HG02759 (cell line): ENCODE measurements around the gene ZDHHC8.

ENCODE experiments used
- ATAC-seq: cut with Tn5 transposase; IDR thresholded peaks from one replicate; pipeline ENCODE4 v1.9.1; 2021; ENCODE audit warnings: mild to moderate bottlenecking, moderate library complexity; ENCODE audit not compliant: unreplicated experiment

The ZDHHC8 gene

DNA sequence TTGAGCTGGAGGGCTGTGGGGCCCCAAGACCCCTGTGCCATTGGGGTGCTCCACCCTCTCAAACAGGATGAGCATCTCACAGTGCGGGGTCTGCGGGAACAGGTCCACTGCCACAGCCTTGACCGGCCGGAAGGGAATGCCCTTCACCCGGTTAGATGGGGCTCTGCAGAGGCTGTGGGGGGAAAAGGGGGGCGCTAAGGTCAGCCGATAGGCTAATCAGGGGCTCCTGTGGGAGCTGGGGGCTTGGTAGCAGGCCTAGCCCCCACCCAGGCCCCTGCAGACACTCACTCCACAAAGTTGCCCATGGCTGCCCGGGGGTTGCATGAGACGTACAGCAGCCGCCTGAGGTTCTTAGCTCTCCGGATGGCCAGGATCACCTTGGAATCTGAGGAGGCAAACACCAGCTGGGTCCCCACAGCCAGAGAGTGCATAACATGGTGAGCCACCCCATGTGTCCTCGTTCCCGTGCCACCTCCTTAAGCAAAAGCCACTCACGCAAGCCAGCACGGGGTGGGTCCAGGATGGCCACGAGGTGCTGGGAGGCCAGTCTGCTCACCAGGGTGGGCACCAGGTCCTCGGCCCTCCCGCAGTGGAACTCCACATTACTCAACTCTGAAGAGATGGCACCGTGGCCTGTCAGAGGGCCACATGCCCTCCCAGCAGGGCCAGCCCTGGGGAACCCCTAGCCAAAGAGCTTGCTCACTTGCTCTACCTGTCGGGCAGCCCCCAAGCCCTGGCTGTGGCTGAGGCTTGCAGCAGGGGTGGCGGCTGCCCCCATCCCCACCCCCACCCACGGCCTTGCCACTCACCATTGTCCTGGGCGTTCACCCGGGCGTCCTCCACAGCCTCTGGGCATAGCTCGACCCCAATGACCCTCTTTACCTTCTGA lies 18.7 kb upstream of the ZDHHC8 start:
- ATAC-seq, result no peak

DNA sequence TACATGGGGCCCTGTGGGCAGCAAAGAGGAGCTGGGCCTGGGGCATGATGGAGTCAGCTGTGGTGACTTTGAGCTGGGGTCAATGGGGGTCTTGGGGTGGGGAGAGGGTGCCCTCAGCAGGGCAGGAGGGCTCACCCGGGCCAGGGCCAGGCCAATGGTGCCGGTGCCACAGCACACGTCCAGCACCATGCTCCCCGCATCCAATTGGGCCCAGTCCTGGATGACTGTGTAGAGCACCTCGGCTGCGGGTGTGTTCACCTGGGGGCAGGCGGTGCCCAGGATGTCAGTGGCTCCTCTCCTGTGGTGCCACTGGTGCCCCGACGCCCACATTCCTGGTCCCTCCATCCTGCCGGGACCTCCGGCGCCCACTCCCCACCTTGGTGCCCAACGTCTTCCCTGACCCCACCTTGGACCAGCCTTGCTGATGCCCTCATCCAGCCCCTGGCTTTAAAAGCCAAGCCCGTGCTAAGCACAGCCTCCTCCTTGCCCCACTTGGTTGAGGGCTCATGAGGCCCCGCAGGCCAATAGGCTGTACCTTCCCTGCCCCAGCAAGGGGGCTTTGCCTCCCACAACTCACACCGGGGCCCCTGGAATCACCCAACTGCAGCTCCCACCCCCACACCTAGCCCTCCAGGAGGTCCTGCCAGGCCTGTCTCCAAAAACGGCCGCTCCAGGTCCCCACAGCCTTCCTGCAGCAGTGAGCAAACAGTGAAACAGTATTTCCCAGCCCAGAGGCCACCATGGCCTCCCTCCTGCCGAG lies 17.9 kb upstream of the ZDHHC8 start:
- ATAC-seq, result no peak

DNA sequence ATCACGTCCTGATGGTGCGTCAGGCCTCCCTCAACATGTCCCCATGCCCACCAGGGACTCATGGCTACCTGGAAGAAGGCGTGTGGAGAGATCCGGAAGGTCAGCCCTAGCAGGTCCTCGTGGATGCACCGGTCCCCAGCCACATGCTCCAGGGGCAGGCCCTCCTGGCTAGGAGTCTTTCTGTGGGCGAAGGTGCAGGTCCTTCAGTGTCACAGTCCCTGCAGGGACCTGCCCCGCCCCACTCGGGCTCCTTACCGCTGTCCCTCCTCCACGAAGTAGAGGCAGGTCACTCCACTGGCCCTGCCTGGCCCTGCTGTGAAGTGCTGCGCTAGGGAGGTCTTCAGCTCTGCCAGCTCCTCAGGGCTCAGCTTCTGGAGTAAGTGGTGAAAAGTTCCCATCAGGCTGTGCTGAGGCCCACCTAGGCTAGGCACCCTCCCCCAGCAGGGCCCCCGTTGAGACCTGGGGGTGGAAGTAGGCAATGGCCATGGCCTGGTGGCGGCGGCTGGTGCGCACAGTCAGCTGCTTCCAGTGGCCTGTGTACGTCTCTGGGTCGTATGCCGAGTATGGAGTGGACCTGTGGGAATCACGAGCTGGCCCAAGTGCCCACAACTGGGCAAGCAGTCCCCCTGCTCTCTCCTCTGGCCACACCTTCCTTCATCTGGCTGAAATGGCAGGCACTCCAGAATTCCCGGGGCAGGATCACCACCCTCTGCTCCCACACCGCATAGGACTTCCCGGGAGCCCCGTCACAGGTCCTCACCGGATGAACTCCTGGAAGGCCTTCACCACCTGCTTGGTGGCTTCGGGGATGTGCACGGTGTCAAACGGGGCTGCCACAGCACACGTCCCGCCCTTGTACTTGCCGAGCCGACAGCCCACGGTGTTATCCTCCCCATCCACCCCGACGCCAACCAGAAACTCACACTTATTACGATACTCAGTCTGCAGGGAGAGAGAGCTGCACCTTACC lies 16.8 kb upstream of the ZDHHC8 start:
- no peak for ATAC-seq

DNA sequence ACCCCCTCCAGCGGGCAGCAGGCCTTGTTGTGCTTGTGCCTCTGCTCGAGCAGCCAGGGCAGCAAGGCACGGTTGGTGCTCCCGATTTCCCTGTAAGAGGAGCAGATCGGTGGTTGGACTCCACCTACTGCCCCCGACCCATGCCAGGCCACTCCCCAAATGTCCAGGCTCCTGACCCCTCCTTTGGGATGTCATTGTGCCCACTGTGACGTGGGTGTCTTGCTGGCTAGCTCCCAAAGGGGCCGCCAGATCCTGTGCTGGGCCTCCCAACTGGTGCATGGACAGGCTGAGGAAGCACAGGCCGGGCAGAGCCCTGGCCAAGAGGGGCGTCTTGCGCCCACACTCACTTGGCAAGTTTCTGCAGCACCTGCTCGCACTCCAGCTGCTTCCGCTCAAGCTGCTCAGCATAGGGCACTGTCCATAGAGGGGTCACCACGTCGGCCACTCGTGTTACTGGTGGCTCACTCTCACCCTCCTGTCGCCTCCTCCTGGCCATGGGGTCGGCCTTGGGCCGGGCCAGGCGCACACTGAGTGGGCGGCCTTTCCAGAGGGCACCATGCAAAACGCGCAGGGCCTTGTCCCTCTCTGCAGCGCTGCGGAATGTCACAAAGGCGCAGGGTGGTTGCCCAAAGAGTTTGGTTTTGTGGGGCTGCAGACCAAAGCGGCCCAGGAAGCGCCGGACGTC lies 15.8 kb upstream of the ZDHHC8 start, which contains the start of gene RANBP1:
Gene RANBP1, plus strand, starts transcription at position 414 of the 685 bp plus-strand sequence. Its CDS starts 81 bp downstream, at position 495.
- no peak for ATAC-seq

DNA sequence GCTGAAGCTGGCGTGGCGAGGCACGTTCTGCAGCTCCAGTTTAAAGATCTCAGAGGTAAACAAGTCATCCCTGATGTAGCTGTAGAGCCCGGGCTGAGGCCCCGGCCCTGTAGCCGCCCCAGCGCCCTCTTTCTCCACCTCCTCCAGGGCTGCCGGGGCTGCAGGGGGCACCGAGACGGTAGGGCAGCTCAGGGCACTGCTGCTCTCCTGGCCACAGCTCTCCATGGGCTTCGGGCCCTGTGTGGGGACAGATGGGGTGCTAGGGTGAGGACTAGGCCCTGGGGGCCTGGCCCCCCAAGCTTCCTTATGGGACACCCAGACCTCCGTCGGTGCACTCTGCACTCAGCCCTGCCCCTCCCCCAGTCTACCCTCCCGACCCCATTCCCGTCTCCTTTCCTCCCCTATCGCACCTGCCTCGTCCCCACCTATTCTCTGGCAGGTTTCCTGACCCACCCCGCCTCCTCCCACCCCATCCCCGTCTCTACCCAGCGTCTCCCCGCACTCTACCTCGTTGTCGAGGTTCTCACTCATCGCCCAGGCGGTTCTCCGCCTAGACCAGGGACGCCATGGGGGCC lies 15.1 kb upstream of the ZDHHC8 start:
- ATAC-seq, result no peak

DNA sequence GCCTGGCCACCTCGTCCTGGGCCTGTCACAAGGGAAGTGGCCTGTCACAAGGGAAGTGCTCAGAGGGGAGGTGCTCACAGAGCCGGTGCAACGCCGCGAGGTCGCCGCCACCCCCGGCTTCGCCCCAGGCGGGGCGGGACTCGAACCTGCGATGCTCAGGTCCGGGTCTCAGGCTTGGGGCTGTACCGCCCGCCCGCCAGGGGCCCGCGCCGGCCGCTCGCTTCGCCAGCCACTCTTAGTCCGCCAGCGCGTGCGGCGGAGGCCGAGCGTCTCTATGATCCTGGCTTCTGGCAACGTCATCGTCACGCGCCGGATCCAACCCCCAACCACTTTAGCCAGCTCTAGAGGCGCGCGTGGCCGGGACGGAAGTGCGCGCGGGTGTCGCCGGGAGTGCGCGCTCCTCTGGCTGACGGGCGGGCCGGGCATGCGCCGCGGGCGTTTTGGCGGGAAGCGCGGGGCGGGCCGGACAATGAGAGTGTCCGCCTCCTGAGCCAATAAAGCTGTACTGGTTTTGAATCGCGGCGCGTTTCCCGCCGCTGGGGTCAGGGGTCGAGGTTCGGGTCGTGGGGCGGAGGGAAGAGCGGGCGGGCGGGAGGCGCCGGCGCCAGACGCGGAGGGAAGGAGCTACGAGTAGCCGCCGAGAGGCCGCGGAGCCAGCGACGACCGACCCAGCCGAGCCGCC lies 14.5 kb upstream of the ZDHHC8 start, which contains the start of gene TRMT2A:
Gene TRMT2A, minus strand, starts transcription at position 276 of the 682 bp plus-strand sequence. CDS start 320 bp downstream, outside the sequence.
- ATAC-seq, result peak; percentile 80

DNA sequence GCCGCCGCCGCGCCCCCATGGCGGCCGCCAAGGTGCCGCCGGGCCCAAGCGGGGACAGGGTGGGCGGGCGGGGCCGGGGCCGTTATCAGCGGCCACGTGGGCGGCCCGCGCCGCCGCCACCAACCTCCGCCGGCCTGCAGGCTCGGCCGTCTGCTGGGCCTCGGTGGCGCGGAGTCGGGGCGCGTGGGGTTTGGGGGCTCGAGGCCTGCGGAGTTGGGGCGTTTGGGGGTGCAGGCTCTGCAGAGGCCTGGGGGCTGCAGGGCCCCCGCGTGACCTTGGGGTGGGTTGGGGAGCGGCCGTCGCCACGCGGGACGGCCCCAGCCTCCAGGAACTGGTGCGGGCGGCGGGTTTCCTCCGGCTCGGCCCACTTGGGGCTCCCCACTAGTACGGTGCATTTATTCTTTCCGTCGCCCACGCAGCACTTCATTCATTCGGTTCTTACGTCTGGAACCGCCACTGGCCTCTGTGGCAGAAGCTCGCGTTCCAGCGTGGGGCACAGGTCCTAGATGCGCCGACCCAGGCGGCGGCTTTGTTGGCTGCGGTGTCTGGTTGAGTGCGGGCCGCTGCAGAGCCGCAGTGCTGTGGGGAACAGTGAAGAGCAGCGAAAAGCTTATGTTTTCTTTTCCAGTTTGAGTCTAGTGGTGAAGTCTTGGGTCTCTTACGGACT lies 13.8 kb upstream of the ZDHHC8 start:
- ATAC-seq, result peak; percentile 26

DNA sequence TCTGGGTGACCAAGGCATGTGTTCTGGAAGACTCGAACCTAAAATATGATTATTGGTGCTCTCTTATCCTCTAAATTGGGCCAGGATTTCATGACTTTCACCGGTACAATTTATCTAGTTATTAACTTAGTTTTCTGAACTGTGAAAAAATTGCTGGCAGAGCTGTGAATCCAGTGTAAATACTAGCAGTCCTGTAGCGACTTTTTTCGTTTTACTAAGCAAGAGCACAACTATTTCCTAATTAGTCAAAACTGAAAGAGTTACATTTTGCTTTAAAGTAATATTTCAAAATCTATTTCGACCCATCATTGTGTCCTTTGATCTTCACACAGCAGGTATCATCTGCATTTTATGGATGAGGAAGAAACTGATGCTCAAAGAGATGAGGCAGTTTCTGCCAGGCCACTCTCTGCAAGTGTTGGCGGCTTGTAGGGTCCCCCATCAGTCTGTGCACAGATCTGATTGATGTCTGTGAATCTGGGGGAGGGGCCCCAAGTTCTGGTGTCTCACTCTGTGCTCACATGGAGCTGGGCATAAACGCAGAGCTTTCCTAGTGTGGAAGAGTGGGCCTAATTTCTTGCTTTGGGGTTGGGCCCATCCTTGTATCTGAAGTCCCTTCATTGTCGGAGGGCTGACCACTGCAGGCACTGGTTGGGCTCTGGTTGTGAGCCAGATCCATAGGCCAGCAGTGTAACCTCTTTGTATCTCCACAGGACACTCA lies 13.1 kb upstream of the ZDHHC8 start:
- no peak for ATAC-seq

DNA sequence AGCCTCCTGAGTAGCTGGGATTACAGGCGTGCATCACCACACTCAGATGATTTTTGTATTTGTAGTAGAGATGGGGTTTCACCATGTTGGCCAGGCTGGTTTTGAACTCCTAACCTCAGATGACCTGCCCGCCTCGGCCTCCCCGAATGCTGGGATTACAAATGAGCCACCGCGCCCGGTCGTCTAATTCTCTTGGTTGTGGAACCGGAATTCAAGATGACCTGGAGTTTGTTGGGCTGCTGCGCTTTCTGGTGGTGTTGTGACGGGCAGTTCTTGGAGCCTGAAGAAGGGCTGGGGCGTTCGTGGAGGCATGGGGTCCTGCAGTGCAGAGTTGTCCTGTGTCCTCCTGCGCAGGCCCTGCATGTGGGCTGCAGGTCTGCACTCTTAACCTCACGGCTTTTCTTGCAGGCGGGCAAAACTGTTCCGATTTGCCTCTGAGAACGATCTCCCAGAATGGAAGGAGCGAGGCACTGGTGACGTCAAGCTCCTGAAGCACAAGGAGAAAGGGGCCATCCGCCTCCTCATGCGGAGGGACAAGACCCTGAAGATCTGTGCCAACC lies 9.7 kb upstream of the ZDHHC8 start:
- ATAC-seq, result no peak

DNA sequence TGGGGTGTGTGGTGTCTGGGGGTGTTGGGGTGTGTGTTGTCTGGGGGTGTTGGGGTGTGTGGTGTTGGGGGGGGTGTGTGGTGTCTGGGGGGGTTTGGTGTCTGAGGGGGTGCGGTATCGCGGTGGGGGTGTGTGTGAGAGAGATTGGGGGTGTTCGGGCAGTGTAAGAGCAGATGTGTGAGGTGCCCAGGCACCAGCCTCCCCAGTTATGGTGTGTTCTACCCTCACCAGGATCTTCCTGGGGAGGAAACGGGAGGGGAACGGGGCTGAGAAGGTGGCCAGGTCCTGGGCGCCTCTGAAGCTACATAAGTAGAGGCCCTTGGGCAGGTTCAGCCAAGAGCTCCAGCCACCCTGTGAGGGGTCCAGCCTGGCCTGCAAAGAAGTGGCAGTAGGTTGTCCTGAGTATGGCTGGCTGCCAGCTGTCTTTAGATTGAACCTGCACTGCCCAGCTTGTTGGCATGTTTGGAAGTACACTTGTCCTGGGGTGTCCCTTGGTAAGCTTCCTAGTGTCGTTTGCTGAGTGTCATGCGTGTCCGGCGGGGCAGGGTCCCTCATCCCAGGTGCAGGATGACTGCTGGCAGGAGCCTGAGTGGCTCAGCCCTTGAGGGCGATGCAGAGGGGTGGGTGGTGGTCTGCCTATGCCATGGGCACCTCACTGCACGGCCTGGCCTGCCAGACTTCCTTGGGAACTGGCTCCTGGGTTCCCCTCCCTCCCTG lies 8.1 kb upstream of the ZDHHC8 start:
- ATAC-seq, result no peak

DNA sequence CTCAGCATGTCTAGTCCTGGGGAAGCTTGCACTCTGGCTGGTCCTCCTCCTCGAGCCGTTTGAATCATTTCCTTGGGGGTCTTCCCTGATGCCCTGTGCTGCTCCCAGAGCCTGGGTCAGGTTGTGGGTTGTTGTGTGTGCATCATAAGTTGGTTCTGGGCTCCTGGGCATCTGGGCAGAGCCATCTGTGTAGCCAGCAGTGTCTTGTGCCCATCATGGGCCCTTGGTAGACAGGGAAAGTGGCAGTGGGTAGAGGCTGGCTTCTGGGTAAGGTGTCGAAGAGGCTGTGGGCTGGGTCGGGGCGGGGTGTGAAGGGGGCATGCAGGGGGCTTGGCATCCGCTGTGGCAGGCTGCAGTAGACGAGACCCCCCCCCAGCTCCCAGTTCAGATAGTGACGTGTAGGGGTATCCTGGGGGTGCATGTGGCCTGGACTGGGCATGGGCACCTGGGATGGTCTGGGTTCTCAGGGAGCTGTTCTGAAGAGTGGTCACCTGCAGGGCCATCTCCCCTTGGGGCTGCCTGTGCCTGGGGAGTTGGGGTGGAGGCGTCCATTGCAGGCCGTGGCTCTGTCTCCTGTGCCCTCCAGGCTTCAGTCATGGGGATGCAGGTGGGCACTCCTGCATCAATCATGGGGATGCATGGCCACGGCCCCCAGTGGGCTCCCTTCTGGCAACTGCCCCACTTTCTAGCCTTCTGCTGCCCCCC lies 7.4 kb upstream of the ZDHHC8 start:
- no peak for ATAC-seq

DNA sequence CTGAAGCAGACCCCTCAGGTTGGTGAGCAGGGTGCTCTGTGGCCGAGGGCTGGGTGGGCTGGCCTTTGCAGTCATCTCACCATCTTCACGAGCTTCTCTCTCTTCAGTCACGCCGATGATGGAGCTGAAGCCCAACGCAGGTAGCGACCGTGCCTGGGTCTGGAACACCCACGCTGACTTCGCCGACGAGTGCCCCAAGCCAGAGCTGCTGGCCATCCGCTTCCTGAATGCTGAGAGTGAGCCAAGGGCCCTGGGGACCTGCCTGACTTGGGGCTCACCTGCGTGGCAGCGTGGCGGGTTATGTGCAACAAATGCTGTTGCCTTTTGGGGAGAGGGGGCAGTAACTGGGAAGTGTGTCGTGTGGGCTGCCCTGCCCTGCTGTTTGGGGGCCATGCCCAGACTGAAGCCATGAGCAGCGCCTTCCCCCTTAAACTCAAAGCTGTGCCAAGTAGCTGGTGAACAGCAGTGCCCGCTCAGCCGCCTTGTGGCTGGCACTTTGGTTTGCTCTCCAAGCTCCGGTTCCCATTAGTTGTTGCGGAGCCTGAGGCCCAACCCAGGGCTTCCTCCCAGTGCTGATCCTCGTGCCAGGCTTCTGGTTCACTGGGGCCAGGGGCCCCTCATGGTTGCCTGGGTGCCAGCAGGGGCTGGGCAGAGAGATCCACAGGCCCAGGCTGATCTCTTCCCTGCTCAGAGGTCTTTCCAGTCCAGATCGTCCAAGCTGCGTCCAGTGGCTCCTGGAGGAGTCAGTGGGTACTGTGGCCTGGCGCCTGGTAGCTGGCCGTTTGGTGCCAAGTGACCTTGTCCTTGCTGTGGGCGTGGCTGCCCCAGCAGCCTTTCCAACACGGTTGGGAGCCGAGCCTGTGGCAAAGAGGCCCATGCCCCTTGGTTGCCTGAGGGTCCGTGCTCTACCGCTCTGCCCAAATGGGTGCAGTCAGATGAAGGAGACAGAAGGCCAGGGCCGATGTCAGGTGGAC lies 6.1 kb upstream of the ZDHHC8 start:
- ATAC-seq, result no peak

DNA sequence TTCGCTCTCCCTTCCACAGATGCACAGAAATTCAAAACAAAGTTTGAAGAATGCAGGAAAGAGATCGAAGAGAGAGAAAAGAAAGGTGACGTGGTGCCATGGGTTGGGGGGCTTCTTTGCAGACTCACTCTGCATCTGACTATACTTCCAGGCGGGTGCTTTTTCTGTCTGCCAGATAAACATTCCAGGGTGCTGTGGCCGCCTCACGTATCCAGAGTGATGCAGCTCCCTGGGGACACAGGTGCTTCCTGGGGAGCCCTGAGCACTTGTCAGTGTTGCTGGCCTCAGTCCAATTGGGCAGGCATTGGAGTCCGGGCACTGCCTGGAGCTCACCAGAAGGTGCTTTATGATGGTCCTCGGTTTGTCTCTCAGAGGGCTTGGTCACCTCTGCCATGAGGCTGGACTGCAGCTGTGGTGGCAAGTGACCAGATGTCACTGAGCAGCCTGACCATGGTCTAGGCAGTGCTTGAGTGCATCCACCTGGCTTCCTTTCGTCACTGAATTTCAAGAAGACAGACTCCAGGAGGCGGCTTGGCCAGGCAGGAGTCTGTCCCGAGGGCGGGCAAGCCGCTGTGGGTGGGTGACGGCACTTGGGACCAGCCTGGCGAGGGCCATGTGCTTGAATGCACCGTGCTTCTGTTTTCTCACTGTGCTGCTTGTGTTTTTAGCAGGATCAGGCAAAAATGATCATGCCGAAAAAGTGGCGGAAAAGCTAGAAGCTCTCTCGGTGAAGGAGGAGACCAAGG lies 5.1 kb upstream of the ZDHHC8 start:
- no peak for ATAC-seq

DNA sequence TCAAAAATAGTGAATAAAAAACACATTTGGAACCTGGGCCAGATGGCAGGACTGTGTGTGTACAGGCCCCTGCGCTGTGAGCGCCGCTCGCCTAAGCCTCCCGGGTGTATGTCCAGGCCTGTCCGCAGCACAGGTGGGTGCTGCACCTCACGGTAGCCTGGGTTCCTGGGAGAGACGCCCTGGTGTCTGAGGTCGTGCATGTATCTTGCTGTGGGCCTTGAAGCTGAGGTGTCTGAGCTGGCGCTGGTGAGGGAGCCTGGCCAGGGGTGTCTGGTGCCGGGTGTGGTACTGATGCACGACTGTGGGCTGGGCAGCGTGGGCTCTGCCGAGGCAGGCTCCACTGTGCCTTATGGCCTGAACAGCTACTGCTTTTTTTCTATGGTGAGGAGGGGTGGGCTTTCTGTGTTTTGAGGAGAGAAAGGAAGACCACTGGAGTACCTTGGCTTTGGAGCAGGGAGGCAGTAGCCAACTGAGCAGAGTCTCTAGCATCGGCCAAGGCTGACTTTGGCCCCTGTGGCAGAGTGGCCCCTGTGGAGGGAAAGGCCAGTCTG lies 4.2 kb upstream of the ZDHHC8 start:
- ATAC-seq, result no peak
